Subcutaneous abdominal adipose tissue (tissue), 5 donors: Measurements from ENCODE around the gene ST6GALNAC3.

Experiments
- H3K27ac ChIP-seq: one replicate; pipeline ENCODE4 v1.7.0; 2013; ENCODE audit warnings: low read depth, mild to moderate bottlenecking, inconsistent platforms, low read length, moderate library complexity
- H3K27me3 ChIP-seq, 5 donors: one replicate each; pipeline ENCODE4 v1.7.0; 2013; ENCODE audit warnings: low read length in 5 of 5, inconsistent platforms in 1 of 5; ENCODE audit not compliant: control insufficient read depth in 5 of 5, insufficient read depth in 4 of 5
- H3K36me3 ChIP-seq, 5 donors: one replicate each; pipeline ENCODE4 v1.7.0; 2013; ENCODE audit warnings: low read length in 5 of 5; ENCODE audit not compliant: control insufficient read depth in 5 of 5, insufficient read depth in 5 of 5
- H3K4me1 ChIP-seq, 5 donors: one replicate each; pipeline ENCODE4 v1.7.0; 2013; ENCODE audit warnings: low read length in 5 of 5, mild to moderate bottlenecking in 3 of 5, moderate library complexity in 1 of 5; ENCODE audit not compliant: control insufficient read depth in 5 of 5, insufficient read depth in 5 of 5
- H3K4me3 ChIP-seq, 5 donors: one replicate each; pipeline ENCODE4 v1.7.0; 2013; ENCODE audit warnings: low read length in 5 of 5, low read depth in 1 of 5
- H3K9ac ChIP-seq, 5 donors: one replicate each; pipeline ENCODE4 v1.7.0; 2013; ENCODE audit warnings: low read length in 5 of 5, mild to moderate bottlenecking in 4 of 5, moderate library complexity in 3 of 5
- H3K9me3 ChIP-seq, 5 donors: one replicate each; pipeline ENCODE4 v1.7.0; 2013; ENCODE audit warnings: low read length in 5 of 5; ENCODE audit not compliant: control insufficient read depth in 5 of 5
- donor health status: healthy.
- donor health status: healthy.
- donor health status: healthy.
- donor health status: healthy.
- donor health status: healthy.

Gene ST6GALNAC3

DNA sequence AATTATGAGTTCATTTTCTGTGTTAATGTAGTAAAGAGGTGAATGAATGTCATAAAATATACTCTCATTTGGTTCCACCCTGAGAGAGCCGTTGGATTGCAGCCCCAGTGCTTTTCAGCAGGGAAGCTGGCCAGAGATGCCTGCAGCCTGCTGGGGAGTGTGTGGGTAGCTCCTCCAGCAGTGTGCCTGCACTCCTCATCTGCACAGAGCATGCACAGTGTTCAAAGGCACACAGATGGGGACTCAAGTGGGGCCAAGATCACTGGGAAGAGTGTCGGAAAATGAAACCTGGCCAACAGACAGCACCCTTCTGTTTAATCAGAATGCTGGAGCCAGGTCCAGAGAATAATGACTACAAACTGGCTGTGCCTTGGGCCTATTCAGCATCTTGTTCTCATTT lies 206.8 kb downstream of the ST6GALNAC3 start:
- no peaks in the 10 kb centered on the region for H3K27me3 ChIP-seq
- H3K4me3 ChIP-seq, result no peak overlapping the region
- H3K9ac ChIP-seq, result no peak overlapping the region
- H3K4me1 ChIP-seq, result peaks cover 0 to 11% (median 0%) of the 10 kb centered on the region in 5 donors
- H3K36me3 ChIP-seq, result no peaks in the 10 kb centered on the region
- no peaks in the 10 kb centered on the region for H3K9me3 ChIP-seq
- H3K27ac ChIP-seq, result no peak overlapping the region

DNA sequence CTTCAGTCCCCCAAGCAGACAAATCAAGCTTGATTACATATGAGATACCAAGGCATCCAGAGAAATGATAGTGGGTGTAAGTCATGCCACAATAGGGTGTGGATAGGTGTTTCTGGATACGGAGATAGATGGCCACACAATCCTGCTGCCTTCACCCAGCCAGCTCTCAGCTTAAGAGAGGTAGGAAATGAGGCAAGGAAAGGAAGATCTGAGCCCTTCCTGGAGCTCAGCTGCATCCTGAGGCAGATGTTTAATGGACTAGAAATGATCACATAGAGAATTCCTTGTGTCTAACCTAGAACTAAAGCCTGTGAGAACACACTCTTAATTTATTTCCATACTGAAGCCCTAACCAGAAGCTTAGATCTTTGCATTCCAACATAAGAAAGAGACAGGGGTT lies 210.3 kb downstream of the ST6GALNAC3 start:
- H3K36me3 ChIP-seq, result no peaks in the 10 kb centered on the region
- no peak overlapping the region for H3K4me3 ChIP-seq
- H3K4me1 ChIP-seq, result peaks cover 0 to 11% (median 0%) of the 10 kb centered on the region in 5 donors
- no peaks in the 10 kb centered on the region for H3K27me3 ChIP-seq
- H3K9ac ChIP-seq, result no peak overlapping the region
- H3K27ac ChIP-seq, result no peak overlapping the region
- H3K9me3 ChIP-seq, result no peaks in the 10 kb centered on the region

DNA sequence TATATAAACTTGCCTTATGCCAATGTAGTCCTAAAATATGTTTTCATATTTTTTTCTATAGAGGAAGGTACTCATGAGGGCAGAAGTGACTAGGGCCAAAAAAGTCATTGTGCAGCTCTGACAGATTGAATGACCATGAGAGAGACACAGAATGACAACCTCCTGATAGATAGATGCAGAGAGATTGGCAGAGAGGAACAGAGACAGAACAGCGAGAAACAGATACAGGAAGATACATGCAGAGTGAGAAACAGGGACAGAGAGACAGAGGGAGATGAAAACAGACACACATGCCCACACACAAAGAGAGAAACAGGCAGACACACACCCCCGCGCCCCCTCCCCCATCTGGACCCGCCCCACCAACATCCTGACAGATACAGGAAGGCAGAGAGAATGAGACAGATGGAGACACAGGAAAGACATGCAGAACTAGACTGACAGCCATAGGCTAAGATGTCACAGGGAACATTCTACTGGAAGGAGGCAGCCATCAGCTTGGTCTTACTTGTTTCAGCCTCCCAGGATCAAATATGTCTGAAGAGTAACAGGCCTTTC lies 211.1 kb downstream of the ST6GALNAC3 start:
- no peak overlapping the region for H3K4me3 ChIP-seq
- H3K9ac ChIP-seq, result no peak overlapping the region
- H3K9me3 ChIP-seq, result no peaks in the 10 kb centered on the region
- H3K4me1 ChIP-seq, result peaks cover 0 to 11% (median 0%) of the 10 kb centered on the region in 5 donors
- H3K27ac ChIP-seq, result no peak overlapping the region
- no peaks in the 10 kb centered on the region for H3K36me3 ChIP-seq
- H3K27me3 ChIP-seq, result no peaks in the 10 kb centered on the region

DNA sequence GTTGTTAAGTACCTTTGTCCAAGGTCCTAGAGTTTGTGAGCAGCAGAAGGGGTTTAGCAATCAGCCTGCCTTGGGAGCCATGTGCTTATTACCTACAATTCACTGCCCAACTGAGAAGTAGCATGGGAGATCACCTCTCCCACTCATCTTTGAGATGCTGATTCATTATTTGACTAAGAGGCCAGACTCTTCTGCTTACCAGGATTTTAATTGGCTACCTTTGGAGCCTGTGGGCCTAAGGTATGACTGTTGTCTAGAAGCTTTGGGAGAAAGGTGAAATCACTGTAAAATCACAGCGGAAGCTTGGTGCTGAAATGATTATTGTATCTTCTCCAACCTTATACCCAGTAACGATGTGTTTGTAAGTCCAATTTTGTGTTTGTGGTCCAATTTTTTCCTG lies 213.4 kb downstream of the ST6GALNAC3 start:
- Histone ChIP-seq H3K27me3 (no peaks in the 10 kb centered on the region), H3K4me1 (peaks cover 0 to 4% (median 0%) of the 10 kb centered on the region in 5 donors), H3K9ac (no peak overlapping the region), H3K36me3 (no peaks in the 10 kb centered on the region), H3K4me3 (no peak overlapping the region), H3K27ac (no peak overlapping the region), H3K9me3 (no peaks in the 10 kb centered on the region)

DNA sequence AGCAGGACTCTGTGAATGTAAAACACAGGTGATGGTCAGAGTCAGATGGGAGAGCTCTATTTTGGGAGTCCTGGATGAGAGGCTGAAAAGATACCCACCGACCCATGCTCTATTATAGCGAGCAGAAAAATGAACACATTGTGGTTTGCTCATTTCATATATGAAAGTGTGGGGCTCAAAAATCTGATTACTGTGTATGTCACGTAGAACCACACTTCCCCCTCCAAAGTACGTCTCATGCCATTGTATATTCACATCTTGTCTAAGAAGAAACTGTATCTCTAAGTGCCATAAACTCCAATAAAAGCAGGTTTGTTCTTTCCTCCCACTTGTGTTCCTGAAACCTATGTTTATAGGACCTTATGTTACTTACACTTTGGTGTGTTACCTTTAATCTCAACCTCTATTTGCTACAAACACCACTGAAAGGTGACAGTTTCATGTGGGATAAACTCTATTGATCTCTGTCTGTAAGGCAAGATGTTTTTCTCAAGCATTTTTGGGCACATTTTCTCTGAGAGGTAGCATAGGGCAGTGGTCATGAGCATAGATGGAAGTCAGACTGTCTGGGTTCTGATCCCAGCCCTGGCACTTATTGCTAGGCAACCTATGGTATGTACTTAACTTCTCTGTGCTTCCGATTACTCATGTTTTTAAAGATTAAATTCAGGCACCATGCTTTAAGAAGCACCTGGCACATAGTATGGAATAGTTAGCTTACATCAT lies 214.4 kb downstream of the ST6GALNAC3 start:
- Histone ChIP-seq H3K4me1 (peaks cover 0 to 4% (median 0%) of the 10 kb centered on the region in 5 donors), H3K4me3 (no peak overlapping the region), H3K9me3 (no peaks in the 10 kb centered on the region), H3K9ac (no peak overlapping the region), H3K27me3 (no peaks in the 10 kb centered on the region), H3K36me3 (no peaks in the 10 kb centered on the region), H3K27ac (no peak overlapping the region)

DNA sequence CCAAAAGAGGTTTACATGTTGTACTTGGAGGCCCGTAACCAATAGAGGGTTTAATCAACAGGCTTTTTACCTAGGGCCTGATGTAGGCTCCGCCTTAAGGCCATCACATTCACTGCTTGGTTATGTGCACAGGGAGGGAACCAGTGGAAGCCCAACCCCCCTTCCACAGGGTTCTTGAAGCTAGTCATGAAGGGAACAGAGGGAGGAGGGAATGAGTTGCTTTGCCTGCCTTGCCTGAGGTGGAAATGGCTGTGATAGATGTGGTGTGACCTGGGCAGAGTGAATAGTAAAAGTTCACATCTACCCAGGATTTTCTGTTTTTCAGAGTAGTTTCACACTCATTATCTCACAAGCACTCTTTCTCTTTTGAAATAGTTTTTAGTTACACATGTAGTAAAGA lies 215.1 kb downstream of the ST6GALNAC3 start:
- Histone ChIP-seq H3K36me3 (no peaks in the 10 kb centered on the region), H3K27ac (no peak overlapping the region), H3K4me1 (peaks cover 0 to 5% (median 0%) of the 10 kb centered on the region in 5 donors)

DNA sequence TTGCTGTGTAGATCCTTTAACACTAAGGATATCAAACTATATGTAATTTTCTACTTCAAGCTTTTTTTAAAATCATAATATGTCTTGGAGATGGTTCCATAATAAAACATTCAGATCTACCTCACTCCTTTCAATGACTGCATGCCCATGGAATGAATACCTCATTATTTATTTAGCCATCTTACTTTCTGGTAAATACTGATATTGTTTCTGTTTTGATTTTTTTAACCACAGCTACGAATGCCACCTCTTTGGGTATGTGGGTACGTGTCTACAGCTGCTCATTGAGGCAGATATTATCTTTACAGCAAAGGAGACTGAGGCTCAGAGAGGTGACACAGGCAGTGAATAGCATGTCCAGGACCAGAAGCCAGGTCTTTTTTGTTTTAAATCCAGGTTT lies 215.7 kb downstream of the ST6GALNAC3 start:
- Histone ChIP-seq H3K4me1 (peaks cover 0 to 2% (median 0%) of the 10 kb centered on the region in 5 donors), H3K27me3 (no peaks in the 10 kb centered on the region), H3K9me3 (no peaks in the 10 kb centered on the region), H3K36me3 (no peaks in the 10 kb centered on the region), H3K4me3 (no peak overlapping the region), H3K9ac (no peak overlapping the region), H3K27ac (no peak overlapping the region)

More for the DNA sequence above, 215.1 kb downstream of the ST6GALNAC3 start:
- Histone ChIP-seq H3K27me3 (no peaks in the 10 kb centered on the region), H3K9ac (no peak overlapping the region), H3K4me3 (no peak overlapping the region), H3K9me3 (no peaks in the 10 kb centered on the region)

DNA sequence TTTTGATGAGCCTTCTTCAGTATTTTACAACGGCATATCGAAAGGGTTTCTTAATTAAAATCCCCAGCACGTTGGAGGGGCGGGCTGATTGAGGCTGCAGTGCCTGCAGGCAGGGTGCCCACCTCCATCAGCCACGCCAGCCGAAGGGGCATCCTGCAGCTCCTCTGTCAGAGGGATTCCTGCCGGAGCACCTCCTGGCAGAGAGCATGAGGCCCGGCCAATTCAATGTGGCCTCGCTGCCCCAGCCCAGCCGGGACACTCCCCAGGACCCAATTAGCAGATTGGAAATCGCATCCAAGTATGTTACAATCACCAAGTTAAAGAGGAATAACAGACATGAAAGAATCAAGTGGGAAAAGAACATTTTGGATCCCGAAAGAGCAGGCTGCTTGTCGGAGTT lies 216.6 kb downstream of the ST6GALNAC3 start:
- Histone ChIP-seq H3K4me1 (peaks cover 0 to 2% (median 0%) of the 10 kb centered on the region in 5 donors), H3K27ac (no peak overlapping the region), H3K27me3 (no peaks in the 10 kb centered on the region), H3K9me3 (no peaks in the 10 kb centered on the region), H3K4me3 (no peak overlapping the region), H3K36me3 (no peaks in the 10 kb centered on the region), H3K9ac (no peak overlapping the region)

DNA sequence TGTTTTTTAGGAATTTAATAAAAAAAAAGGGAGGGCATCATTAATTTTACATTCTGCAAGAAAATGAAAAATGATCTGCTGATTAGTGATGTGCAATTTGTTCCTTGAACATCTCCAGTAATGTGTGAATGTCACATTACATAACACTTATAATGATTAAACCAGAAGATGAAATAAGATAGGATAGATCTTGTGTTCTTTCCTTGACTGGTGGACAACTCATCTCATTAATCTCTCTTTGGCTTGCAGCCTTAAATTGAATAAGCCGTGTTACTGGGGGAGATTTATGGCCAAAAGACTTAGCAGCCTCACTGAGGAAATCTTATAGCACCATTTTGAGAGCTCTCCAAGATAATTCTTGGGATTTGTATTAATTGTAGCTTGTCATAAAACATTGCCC lies 217.2 kb downstream of the ST6GALNAC3 start:
- no peak overlapping the region for H3K27ac ChIP-seq
- peaks cover 0 to 2% (median 0%) of the 10 kb centered on the region in 5 donors for H3K4me1 ChIP-seq
- H3K4me3 ChIP-seq, result no peak overlapping the region
- H3K27me3 ChIP-seq, result no peaks in the 10 kb centered on the region
- H3K9me3 ChIP-seq, result no peaks in the 10 kb centered on the region
- no peaks in the 10 kb centered on the region for H3K36me3 ChIP-seq
- H3K9ac ChIP-seq, result no peak overlapping the region

DNA sequence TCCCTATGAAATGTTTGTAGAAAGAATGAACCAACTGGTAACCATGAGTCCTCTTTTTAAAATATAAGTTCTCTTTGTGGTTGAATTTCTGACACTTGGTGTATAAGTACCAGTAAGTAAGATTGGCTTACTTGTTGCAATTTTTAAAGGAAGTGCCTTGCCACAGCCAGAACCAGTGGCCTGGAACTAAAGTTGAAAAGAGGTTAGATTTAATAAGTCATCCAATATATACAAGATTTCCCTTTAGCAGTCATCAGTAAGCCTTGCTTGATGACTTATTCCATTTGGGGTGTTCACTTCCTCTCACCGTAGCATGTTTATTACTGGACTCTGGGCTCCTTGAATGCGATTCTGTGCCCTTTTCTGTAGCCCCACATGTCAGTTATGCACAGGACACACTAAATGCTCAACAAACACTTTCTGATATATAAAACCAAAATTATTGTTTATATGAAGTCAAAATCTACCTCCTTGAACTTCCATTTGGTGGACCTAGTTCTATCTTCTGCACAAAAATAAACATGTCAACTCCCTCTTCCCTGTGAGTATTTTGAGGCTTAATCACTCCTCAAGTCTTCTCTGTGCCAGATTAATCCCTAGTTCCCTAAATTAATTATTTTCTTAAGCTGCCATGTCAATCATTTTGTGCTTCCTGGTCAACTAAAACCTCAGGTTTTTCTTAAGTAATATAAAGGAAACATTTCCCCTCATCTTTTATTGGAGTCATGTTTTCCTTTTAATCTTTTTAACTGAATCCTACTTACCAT lies 218.1 kb downstream of the ST6GALNAC3 start:
- Histone ChIP-seq H3K36me3 (no peaks in the 10 kb centered on the region), H3K27ac (no peak overlapping the region), H3K4me3 (no peak overlapping the region), H3K27me3 (no peaks in the 10 kb centered on the region), H3K9me3 (no peaks in the 10 kb centered on the region), H3K9ac (no peak overlapping the region), H3K4me1 (peaks cover 0 to 2% (median 0%) of the 10 kb centered on the region in 5 donors)
